NCI-H1930 (cell line): ENCODE results near the gene CLCA2.

Source experiments
- DNase-seq, 2 experiments: peaks; one replicate each; lab custom pipeline; 2025; lab: John Stamatoyannopoulos, UW

Gene CLCA2

DNA sequence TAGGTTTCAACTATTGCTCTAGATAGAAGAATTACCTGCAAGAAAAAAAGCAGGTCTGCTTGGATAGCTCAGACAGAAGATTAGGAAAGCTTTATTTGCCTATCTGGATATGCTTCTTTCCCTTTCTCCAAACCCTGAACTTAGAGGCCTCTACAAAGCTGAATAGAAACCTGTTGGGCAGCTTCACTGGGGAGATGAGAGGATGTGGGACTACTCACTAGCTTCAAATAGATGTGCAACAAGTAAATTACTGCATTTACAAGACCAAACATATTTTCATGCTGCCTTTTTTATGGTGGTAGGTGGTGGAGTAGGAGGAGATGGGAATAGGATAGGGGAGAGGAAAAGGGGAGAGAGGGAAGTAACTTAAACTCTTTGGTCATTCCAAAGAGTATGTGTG is 6.4 kb downstream of the CLCA2 start:
- DNase-seq = no peak

DNA sequence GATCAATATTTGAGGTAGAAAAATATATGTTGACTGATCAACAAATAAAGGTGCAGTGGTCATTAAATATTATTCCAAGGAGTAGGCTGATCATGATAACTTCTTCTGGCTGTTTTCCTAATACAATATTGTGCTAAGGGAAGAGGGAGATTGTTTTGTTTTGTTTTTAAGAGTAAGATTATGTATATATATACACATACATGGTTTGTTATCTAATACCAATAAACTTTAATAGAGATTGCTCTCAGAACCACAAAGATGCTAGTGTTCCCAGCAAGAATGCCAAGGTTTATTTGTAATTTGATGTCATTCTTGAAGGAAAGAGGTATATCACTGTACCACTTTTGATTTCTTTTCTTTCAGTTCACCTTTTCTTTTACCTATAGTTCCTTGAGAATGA is 10.1 kb downstream of the CLCA2 start:
- no peak for DNase-seq

DNA sequence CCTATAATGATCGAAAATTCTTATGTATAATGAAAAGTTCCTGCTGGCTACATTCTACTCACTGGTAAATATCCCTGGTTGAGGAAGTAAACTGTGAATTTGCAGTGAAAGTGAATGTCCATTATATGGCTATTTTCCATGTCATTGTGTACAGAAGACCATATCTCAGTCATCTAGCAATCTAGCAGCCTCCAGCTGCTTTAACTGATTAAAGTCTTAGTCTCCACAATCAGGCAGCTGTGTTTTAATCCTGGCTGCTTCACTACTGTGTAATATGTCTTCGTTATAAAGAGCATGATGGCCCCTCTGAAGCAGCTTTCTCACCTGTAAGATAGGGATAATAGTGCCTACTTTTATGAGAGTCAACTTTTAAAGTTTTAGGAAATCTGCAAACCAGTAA is 11.4 kb downstream of the CLCA2 start:
- no peak for DNase-seq

- no peak for DNase-seq
Measured at GRCh38 chr1:86436041-86436440, 12.1 kb downstream of the CLCA2 start.

GRCh38 chr1:86441581-86441980 is 17.6 kb downstream of the CLCA2 start:
- no peak for DNase-seq

DNA sequence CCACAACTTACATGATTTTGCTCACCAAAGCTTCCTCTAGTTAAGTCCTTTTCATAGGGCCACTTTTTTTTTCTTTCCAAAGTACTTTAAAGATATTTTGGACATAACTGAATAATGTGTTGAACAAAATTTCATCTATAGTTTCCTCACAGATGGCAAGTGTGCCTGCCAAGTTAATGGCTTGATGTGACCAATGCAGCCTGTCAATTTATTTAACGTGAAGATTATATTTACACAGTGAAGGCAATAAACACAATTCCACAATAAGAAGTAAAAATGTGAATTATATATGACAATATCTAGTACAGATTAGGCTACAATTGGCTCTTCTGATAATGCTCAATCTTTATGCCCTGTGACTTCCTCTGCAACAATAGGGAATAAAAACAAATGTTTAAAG is 18.0 kb downstream of the CLCA2 start:
- no peak for DNase-seq

DNA sequence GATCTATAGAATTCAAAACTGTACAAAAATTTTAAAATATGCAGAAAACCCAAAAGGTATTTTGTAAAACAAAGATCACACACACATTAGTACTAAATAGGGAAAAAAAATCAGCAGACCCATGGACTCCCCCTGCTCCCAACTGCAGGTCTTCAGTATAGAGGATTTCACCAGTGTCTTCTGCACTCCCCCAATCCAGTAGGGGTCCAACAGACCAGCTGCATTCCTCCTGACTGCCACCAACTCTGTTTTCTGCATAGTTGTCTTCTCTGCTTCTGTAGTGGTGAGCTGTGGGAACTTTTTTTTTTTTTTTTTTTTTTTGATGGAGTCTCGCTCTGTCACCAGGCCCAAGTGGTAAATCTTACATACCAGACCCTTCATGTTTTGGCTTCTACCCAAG is 21.9 kb downstream of the CLCA2 start:
- DNase-seq = no peak

- DNase-seq = no peak
Measured at GRCh38 chr1:86447198-86447790, 23.3 kb downstream of the CLCA2 start.

GRCh38 chr1:86448670-86449069 is 24.7 kb downstream of the CLCA2 start:
- no peak for DNase-seq

- no peak for DNase-seq
Measured at GRCh38 chr1:86449103-86449502, 25.1 kb downstream of the CLCA2 start.

DNA sequence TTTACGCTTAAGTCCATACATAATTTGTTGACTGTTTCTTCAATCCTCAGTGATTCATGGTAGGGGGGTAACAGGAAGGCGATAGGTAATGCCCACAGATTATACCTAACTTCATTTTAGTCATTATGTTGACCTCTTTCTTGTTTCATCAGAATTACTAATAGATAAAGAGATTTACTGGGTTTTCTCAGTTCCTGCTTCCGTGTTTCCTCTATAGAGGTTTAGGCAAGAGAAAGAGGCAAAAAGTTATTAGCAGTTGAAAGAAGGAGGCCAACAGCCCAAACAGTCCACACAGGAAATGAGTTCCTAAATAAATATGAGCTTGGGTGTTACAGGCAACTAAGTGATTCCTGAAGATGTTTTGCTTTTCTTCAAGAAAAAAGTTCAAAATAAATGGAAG is 26.9 kb downstream of the CLCA2 start:
- no peak for DNase-seq

DNA sequence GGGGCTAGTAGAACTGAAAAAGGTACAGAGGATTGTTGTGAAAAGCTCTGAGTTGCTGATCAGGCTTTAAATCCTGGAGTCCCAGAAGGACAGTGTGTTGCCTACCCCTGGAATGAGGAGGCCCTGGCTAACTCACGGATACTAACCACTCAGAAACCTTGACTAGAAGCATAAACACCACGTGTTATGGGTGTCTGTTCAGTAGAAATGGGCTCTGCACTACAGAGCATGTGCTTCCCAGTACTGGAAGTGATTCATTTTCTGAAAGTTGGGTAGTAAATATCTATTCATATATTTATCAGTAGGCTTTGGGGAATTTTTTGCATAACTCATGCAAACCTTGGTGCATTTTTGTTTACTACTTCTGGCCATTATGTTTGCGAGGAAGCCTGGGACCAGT is 29.7 kb downstream of the CLCA2 start:
- no peak for DNase-seq

- no peak for DNase-seq
Measured at GRCh38 chr1:86455073-86455472, 31.1 kb downstream of the CLCA2 start.

GRCh38 chr1:86460998-86461397 is 37.0 kb downstream of the CLCA2 start:
- DNase-seq = no peak

GRCh38 chr1:86461482-86461881 is 37.5 kb downstream of the CLCA2 start:
- no peak for DNase-seq

DNA sequence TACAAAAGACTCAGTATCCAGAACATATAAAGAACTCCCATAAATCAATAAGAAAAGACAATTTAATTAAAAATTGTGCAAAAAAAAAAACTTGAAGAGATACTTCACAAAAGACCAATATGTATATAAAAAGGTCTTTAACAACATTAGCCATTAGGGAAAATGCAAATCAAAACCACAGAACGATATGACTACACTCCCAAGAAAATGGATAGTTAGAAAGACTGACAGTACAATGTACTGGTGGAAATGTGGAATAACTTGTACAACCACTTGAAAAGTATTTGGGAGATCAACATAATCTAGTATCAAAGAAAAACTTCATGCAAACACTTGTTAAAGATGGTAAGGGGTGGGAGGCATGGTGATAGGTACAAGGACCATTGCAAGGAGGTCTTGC is 40.8 kb downstream of the CLCA2 start:
- DNase-seq = no peak

DNA sequence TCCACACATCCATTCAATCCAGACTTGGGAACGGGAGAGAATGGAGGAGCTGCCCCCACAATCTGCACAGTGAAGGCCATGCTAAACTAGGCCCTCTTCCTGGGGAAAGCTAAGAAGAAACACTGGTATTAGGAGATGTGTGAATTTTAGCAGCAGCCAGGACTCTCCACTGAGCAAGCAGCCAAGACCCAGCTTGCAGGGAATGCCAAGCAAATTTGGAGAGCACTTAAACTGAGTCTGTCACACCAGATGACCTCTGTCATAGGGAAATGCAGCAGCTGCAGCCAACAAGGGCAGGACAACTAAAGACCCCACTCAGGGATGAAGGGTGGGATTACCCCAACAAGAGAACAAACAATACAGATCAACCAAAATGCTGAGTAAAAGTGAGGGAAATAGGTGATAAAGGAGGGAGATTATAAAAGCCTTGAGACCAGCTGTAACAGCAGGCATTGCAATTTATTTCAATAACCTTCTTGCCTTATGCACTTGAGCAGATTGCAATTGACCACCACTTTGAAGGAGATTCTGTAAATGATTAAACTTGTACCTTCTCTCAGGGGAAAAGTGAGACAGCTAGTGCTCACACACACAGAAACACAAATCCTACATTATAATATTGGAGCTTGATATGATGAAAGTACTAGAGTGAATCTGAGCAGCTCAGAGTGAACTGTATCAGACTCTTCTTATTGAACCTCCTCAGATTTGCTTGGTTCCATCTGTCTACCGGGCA is 42.3 kb downstream of the CLCA2 start:
- no peak for DNase-seq

DNA sequence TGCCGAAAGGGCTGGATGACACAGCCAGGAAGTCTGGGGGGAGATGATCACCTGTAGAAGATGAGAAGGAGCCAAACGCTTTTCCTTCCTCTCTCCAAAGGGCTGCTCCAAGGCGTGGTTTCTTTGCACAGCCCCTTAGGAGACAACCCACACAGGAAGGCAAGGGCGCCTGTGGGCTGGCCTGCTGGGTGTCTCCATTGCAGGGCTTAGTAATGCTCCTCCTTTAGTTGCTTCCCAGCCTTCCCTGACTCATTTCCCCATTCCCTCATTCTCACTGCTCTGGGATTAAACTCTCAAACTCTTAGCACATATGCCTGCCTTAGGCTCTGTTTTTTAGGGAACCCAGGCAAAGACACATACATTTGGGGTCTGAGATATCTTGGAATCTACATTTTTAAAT is 43.0 kb downstream of the CLCA2 start:
- no peak for DNase-seq

- DNase-seq = no peak
Measured at GRCh38 chr1:86468501-86468977, 44.6 kb downstream of the CLCA2 start, which contains the start of gene CLCA1. Gene CLCA1 (plus strand): TSS chr1:86468927. CDS start chr1:86468972, 45 bp downstream.

DNA sequence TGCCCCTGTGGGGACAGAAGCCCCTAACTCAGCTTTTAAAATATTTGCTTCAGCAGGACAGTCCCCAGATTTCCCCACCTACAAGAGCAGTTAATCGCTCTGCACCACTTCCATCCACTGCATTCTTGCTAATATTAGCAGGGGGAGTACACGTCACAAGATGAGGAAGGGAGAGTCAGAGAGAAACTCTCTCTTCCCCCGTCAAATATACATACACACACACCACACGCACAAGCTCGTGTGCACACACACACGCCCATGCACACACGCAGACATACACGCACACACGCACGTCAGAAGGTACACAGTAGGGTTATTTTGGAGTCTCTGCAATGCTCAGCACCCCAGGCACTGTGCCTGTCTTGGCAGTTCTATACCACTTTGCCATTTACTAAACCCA is 46.9 kb downstream of the CLCA2 start:
- DNase-seq = no peak

DNA sequence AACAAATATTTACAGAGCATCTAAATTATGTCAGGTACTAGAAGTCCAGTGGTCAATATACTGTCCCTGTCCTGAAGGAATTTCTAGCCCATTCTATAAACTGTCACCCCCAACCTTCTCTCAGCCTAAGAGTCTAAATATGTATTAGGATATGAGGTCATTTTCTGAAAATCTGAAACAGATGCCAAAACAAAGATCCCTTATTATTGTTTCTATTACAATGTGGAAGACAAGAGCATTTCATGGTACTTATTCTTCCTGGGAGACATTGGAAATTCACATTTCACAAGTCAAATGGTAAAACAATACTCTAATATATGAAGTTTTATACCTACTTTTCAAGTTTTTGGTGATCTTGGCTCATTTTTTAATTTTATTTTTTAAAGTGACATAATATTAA is 47.3 kb downstream of the CLCA2 start:
- DNase-seq = no peak

GRCh38 chr1:86472152-86472551 is 48.2 kb downstream of the CLCA2 start:
- DNase-seq = no peak

DNA sequence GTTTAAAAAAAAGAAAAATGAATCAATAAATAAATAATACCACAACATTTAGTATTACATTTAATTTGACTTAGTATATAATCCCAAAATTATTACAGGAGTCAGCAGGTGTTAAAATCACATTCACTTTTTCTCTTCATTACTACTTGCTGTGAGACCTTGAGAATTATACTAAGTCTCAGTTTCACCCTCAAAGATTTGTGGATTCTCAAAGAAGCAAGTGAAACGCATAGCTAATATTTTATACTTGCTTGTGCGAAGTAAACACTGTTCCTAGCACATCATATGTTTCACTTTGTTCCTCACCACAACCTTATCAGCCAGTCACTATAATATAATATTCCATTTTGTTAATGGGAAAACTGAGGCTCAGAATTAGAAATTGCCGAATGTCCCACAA is 48.8 kb downstream of the CLCA2 start:
- DNase-seq = no peak

DNA sequence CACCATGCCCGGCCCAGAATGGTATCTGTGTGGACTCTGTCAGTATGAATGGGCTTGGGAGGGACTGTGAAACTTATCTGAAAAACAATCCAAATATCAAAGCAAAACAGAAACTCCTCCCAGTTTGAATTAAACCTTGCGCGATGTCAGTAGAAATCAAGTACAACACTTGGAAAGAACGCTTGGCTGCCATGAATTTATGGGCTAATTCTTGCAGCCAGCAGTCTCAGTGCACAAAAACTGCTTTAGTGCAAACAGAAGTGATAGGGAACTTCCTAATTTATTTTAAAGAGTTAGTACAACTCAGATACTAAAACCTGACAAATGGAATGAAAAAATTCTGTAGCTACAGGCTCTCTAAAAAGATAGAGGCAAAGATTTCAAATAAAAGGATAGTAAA is 53.3 kb downstream of the CLCA2 start:
- DNase-seq = no peak
